NOMO-1 (cell line): ENCODE results near the gene ZNF846.
"Not testable (repeated sequence)": the region's sequence is repeated elsewhere in the genome, so short reads cannot be mapped to it uniquely, and the experiment has no call there.

Experiments
- DNase-seq, 2 experiments: peaks; one replicate each; lab custom pipeline; 2025; ENCODE audit not compliant: unreplicated experiment in 2 of 2; lab: John Stamatoyannopoulos, UW

Gene ZNF846

DNA sequence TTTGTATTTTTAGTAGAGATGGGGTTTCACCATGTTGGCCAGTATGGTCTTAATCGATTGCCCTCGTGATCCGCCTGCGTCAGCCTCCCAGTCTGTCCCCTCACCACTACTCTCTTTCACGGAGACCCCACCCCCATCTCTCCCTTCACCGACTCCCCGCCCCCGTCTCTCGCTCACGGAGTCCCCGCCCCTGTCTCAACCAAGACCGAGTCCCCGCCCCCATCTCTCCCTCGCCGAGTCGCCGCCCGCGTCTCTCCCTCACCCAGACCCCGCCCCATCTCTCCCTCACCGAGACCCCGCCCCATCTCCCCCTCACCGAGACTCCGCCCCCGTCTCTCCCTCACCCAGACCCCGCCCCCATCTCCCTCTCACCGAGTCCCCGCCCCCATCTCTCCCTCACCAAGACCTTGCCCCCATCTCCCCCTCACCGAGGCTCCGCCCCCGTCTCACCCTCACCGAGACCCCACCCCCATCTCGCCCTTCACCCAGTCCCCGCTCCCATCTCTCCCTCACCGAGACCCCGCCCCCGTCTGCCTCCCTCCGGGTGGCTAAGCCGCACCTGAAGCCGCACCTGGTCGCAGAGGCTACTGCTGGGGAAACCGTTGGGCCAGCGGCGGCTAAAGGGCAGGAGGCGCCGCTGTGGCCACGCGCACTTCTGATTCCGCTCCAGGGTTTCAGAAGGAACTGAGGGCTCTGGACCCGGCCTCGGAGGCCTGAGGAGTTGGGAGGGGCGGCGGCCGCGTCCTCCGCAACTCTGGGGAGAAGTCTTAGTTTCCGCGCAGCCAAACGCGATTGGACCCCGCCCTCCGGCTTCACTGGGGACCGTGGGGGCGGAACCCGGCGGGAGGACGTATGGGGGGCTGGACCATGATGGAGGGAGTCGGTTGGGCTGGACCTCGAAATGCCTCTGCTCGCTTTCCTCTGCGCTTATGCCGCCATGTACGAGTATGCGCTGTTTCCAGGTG, 17.1 kb upstream of the ZNF846 start:
- DNase-seq: peak; percentile 91

DNA sequence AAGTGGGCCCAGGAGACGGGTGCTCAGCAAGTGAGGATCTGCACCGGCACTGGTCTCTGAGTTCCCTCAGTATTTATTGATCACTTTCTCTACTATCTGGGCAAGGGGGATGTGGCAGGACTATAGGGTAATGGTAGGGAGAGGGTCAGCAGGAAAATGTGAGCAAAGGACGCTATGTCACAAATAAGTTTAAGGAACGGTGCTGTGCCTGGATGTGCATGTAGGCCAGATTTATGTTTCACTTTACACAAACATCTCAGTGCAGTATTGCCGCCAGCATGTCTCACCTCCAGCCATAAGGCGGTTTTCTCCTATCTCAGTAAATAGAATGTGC, 15.6 kb upstream of the ZNF846 start:
- DNase-seq: not testable (repeated sequence)

DNA sequence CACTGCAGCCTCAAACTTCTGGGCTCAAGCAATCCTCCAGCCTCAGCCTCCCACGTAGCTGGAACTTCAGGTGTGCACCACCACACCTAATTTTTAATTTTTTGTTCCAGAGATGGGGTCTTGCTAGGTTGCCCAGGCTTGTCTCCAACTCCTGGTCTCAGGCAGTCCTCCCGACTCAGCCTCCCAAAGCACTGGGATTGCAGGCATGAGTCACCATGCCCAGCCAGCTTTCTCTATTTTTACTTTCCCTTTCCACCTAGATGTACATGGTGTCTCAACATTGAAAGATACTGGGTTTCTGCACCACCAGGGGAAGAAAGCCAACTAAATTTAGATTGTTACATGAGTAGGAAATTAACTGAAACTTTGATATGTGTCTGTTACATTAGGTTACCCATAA, 13.8 kb upstream of the ZNF846 start:
- DNase-seq: no peak

DNA sequence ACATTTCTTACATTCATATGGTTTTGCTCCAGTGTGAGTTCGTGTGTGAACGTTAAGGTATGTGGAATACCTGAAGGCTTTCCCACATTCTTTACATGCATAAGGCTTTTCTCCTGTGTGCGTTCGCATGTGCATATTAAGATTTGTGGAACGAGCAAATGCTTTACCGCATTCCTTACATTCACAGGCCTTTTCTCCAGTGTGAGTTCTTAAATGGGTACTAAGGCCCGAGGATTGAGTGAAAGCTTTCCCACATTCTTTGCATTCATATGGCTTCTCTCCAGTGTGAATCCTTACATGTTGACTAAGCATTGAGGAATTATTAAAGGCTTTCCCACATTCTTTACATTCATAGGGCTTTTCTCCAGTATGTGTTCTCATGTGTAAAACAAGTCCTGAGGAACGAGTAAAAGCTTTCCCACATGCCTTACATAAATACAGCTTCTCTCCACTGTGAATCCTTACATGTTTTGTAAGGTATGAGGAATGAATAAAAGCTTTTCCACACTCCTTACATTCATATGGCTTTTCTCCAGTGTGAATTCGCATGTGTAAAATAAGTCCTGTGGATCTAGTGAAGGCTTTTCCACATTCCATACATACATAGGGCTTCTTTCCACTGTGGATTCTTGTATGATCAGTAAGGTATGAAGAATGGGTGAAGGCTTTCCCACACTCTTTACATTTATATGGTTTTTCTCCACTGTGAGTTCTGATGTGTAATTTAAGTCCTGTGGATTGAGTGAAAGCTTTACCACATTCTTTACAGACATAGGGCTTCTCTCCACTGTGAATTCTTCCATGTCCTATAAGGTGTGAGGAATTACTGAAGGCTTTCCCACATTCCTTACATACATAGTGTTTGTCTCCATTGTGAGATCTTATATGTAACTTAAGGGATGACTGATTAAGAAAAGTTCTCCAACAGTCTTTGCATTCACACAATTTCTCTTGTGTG, 10.7 kb downstream of the ZNF846 start:
- no peak for DNase-seq

DNA sequence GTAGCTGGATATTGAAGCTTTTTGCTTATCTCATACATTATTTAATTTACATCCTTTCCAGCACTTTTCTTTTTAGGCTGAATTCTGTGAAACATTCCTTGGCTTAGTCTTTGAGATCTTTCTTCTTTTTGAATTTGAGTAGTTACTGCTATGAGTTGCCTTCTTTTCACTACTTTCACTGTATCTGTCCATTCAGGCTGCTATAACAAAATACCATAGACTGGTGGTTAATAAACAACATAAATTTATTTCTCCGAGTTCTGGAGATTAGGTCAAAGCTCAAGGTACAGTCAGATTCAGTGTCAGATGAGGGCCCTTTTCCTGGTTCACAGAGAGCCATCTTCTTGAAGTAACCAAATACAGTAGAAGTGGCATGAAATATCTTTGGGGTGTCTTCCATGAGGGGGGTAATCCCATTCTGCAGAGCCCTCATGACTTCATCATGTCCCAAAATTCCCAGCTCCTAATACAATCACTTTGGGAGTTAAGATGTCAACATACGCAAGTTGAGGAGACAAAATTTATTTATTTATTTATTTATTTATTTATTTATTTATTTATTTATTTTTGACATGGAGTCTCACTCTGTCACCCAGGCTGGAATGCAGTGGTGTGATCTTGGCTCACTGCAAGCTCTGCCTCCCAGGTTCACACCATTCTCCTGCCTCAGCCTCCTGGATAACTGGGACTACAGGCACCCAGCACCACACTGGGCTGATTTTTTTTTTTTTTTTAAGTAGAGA, 15.7 kb downstream of the ZNF846 start:
- DNase-seq: no peak

DNA sequence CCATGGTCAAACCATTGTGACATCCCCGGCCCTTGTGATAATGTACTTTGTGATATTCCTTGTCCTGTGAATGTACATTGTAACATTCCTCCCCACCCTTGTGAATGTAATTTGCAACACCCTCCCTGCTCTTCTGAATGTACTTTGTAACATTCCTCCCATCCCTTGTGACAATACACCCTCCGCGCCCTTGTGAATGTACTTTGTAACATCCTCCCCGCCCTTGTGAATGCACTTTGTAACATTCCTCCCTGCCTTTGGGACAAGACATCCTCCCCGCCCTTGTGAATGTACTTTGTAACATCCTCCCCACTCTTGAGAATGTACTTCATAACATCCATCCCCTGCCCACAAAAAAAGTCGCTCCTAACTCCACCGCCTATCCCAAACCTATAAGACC, 17.1 kb downstream of the ZNF846 start:
- DNase-seq: no peak

DNA sequence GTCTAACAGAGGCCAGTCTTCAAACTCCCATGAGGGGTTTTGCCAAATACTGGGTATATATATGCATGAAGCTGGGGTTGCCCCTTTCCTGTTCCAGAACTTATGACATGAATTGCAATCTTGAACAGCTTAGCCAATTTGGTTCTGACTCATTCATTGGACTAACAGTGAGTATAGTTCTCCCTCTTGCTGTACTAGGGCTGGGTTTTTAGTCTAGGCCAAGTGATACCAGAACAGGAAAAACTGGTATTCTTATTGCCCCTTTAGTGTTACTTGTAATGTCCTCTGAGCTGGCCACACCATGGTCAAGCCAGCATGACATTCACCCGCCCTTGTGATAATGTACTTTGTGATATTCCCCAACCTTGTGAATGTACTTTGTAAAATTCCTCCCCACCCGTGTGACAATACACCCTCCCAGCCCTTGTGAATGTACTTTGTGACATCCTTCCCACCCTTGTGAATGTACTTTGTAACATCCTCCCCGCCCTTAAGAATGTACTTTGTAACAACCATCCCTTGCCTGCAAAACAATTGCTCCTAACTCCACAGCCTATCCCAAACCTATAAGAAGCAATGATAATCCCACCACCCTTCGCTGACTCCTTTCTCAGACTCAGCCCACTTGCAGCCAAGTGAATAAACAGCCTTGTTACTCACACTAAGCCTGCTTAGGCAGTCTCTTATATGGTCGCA, 26.9 kb downstream of the ZNF846 start:
- DNase-seq: no peak

DNA sequence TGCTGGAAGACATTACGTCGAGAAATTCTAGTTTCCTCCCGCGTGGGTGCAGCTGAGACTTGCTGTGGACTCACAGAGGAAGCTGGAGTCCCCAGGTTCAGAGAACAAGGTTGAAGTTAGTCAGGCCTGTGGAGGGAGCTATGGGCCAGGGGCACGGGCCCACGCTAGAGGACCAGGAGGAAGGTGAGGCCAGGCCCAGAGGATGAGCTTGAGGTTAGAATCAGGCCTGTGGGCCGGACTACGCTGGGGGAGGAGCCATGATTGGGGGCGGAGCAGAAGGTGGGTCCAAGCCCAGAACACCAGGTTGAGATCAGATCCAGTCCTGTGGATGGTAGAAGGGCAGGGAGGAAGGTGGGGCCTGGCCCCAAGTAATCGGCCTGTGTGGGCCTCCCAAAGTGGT, 32.6 kb downstream of the ZNF846 start:
- no peak for DNase-seq

DNA sequence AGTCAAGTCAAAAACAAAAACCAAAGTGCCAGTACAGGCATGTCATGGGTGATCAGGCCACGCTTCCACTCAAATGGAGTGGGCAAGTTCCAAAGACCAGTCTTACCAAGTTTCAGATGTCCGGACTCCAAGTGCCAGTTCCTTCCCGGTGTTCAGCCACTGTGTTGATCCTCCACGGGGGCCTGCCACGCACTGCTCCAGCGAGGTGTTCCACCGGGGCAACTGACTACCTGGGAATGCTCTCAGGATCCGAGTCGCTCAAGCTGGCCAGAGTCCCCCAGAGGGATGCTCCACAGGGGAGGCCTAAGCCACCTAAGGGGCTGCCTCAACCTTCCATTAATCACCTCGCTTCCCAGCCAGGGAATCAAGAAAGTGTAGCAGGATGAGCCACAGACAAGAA, 38.5 kb downstream of the ZNF846 start:
- DNase-seq: not testable (repeated sequence)

DNA sequence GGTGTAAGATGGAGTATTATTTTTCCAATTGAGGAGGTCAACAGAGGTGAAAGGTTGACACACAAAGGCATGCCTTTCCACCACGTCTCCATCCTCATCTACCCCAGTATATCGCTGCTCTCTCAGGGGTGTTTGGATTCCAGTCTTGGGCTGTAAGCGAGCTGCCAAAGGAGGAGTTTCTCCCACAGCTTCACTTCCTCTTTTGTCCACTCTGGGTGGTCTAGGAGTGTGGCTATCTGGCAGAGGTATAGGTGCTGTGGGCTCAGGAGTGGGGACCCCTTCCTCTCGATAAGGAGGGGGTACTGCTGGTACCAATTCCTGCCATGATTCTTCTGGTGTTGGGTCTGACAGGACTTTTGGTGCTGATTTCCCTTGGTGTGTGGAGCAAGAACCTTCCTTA, 39.4 kb downstream of the ZNF846 start:
- no peak for DNase-seq

DNA sequence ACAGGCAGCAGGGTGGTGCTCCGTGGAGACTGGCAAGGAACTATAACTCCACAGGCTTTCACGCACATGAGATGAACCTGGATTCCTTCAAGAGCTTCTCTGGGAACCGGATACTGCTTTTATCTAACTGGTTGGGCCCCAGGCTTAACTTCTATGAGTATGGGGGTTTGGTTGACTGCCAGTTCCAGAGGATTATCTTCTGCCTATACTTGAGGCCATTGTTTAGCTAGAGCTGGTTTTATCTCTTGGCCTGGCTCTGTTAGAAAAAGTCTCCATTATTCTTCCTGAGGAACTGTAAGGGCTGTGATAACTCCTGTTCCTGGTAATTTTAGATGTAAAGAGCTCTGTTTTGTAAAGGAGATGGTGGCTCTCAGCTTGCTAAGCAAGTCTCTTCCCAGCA, 40.9 kb downstream of the ZNF846 start:
- DNase-seq: no peak

DNA sequence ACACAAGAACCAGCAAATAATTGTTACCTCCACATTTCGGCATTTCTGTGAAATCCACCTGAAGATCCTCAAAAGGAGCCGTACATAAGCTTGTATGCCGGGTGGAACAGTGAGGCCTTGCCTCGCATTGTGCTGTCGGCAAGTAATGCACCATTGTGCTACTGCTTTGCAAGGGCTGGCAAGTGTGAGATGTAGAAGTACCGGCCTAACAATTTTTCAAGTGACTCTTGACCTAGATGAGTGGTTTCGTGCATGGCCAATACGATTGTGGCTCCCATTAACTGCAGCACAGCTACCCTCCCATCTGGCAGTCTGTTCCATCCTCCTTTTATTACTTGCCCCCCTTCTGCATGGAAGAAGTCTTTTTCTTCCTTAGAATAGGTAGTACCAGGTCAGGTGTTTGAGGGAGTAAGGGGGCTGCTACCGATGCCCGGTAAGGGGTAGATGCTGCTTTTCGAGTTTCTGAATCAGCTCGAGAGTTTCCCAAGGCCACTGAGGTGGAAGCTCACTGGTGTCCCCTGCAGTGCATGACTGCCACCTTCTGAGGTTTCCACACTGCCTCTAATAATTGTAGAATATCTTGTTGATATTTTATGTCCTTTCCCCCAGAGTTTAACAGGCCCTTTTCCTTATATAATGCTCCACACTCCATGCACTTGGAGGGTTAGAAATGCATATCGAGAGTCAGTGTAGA, 42.9 kb downstream of the ZNF846 start:
- not testable (repeated sequence) for DNase-seq

DNA sequence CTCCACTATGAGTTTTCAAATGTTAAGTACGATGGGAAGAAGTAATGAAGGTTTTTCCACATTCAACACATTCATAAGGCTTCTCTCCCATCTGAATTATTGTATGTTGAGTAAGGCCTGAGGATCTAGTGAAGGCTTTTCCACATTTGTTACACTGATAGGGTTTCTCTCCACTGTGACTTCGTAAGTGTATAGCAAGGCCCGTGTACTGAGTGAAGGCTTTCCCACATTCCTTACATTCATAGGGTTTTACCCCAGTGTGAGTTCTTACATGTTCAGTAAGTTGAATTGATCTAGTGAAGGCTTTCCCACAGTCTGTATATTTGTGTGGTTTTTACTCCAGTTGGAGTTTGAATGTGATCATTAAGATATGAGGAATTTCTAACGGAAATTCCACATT, 44.4 kb downstream of the ZNF846 start:
- DNase-seq: no peak

DNA sequence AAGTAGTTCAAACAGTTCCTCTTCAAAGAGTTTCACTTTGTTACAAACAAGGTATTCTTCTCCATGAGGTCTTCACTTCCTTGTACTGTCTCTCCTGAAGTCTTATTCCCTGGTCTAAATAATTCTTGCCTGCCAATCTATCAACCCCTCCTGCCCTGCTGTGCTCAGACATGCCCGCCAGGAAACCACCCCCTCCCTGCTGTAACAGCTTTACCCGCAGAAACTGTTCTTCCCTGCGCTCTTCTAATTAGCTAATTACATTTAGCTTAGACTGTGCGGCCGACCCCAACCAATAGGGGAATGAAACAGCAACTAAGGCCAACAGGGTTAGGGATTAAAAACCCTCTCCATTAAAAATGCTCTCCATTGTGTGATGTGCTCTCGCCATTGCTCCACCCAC, 46.7 kb downstream of the ZNF846 start:
- DNase-seq: peak; percentile 87 to 93

DNA sequence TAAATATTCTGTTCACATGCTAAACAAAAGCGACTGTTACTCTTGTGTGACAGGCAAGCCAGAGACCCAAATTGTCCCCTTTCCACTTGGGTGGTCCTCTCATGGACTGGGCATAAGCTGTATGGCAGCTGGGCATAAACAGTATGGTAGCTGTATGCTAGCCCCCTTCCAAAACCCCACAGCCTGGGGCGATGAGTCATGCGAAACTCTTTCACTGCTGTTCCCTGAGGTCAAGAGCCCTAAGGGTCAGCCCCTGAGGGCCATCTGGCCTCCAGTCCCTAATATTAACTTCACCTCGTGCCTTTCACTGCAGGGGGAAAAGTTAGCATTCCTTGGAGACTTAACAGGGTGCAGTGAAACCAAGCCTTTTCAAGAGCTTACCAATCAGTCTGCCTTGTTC, 48.0 kb downstream of the ZNF846 start:
- no peak for DNase-seq

DNA sequence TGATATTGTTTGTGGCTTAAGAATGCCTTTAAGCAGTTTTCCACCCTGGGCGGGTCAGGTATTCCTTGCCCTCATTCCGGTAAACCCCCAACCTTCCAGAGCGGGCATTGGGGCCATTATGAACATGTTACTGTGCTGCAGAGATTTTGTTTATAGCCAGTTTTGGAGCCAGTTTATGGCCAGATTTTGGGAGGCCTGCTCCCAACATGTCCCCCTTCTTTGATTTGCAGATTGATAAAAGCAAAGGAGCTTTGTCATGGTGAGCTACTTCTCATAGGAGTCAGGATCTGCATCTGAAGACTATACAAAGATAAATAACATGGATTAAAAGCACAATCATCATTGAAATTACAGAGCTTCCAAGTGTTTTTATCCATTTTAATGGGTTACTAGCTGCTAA, 56.7 kb downstream of the ZNF846 start:
- DNase-seq: no peak

DNA sequence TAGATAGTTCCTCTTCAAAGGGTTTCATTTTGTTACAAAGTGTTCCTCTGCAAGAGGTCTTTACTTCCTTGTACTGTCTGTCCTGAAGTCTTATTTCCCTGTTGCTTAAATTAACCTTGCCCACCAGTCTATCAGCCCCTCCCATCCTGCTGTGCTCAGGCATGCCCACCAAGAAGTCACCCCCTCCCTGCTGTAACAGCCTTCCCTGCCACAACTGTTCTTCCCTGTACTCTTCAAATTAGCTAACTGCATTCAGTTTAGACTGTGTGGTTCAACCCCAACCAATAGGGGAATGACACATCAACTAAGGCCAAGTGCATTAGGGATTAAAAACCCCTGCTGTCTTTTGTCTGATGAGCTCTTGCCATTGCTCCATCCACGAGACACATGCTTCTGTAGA, 59.2 kb downstream of the ZNF846 start:
- DNase-seq: peak; percentile 84 to 86

DNA sequence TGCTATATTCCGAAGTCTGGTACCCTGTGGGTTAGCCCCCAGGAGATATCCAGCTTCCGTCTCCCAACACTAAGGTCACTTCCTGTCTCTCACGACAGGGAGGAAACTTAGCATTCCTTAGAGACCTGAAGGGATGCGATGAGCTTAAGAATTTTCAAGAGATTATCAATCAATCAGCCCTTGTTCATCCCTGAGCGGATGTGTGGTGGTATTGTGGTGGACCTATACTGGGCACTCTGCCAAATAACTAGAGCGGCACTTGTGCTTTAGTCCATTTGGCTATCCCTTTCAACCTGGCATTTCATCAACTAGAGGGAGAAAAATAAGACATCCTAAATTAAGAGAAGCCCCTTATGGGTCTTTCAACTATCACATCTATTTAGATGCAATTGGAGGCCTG, 62.7 kb downstream of the ZNF846 start:
- DNase-seq: no peak

DNA sequence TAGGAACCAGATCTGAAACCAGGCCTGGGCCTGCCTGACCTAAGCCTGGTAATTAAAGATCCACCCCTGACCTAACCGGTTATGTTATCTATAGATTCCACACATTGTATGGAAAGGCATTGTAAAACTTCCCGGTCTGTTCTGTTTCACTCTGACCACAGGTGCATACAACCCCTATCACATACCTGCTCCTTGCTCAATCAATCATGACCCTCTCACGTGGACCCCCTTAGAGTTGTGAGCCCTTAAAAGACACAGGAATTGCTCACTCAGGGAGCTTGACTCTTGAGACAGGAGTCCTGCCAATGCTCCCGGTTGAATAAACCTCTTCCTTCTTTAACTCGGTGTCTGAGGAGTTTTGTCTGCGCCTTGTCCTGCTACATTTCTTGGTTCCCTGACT, 66.4 kb downstream of the ZNF846 start:
- no peak for DNase-seq
